ENCODE data around the gene PKNOX1.
"Not testable (repeated sequence)": the region's sequence is repeated elsewhere in the genome, so short reads cannot be mapped to it uniquely, and the experiment has no call there.

Gene PKNOX1

DNA sequence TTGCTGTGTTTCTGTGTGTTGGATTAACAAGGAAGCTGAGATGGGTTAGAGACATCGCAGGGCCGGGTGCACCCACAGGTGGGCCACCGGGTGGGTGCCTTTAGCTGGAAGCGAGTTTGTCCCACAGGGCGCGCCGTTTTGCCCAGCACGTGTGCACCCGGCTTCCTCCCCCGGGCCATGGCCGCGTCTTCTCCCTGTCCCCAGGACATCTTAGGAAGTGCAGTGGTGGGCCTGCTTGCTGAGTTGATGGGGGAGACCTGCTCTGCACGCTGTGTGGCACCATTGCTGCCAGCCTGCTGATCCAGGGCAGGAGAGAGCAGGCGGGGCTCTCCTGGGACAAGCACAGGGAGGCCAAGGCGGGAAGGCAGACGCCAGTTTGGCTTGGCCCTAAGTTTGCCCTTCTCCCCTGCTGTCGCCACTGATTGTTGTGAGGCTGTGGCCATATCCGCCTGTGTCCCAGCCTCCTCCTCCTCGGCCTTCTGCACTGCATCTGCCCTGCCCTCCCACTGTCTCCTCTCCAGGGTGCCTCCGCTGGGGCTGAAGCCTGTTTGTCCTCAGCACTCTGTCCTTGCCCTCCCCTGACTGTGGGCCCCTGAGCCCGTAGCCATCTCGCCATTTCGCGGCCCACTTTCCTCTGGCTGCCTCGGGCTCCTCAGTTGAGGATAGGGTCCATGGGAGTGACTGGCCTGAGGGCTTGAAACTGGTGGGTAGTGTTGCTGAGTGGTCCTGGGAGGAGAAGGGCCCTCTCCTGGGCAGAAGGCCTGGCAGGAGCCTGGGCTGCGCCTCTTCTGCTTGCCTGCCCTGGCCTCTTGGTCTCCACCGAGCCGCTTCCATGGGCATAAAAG is 47.6 kb downstream of the PKNOX1 start:
- DNase-seq = no peak

DNA sequence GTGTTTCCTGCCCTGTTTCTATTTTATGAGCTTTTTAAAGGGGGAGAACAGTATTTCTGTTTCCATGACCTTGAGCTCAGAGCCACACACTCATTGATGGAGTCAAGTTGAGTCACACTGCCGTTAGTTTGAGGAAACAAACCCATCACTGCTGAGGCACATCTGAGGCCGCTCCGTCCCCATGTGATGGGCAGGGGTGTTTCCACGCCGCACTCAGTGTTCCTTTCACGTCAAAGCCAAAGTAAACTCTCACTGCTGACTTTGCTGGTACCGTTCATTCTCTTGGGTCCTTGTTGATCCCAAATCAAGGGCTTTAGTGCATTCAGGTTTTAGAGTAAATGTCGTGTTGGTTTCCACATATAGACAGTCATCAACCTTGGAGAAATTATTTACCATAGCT is 48.8 kb downstream of the PKNOX1 start:
- DNase-seq = no peak

DNA sequence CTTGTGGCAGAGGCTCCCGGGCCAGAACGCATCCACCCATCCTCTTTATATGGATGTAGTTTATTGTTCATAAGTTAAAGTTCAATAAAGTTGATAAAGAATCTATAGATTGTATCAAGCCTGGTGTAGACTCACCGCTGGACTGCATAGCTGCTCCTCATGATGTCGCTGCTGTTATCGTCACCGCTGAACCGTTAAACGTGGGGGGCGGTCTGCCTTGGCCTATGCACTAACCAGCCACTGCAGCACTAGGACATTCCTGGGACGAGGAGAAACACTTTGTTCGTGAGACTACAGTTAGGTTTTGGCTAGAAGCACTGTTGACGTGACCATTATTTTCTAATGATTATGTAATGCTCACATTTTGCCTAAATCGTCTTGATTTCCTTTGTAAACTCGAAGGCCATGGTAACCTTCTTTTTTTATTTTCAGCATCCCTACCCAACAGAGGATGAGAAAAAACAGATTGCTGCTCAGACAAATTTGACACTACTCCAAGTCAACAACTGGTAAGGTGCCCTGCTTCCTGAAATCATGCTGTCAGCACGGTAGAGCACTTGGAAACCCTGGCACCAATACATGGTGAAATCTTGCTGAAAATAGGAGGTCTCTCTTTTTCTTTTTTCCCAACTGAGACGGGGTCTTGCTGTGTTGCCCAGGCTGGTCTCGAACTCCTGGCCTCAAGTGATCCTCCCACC is 50.2 kb downstream of the PKNOX1 start:
- DNase-seq = no peak

DNA sequence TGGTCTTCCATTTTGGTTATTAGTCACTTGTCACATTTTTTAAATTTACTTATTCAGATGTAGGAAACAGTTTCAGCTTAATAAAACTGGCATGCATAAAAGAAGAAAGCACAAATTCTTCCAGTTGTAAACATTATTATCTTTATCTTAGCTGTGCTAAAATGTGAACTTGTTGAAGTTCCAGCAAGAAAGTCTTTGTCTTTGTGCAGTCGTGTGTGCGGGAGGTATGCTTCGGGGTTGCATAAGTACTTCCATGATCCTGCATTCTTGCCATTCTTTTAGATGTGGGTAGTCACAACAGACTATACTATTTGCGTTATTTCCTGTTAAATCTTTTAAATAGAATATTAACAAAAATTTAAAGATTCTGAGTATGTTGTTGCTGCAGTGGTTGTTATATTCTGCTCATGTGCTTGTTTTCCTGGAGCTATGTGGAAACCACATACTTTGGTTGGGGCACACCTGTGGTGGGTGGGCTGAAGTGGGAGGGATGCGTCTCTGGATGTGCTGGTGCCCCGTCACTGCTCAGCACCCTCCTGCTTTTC is 51.3 kb downstream of the PKNOX1 start:
- DNase-seq = no peak

DNA sequence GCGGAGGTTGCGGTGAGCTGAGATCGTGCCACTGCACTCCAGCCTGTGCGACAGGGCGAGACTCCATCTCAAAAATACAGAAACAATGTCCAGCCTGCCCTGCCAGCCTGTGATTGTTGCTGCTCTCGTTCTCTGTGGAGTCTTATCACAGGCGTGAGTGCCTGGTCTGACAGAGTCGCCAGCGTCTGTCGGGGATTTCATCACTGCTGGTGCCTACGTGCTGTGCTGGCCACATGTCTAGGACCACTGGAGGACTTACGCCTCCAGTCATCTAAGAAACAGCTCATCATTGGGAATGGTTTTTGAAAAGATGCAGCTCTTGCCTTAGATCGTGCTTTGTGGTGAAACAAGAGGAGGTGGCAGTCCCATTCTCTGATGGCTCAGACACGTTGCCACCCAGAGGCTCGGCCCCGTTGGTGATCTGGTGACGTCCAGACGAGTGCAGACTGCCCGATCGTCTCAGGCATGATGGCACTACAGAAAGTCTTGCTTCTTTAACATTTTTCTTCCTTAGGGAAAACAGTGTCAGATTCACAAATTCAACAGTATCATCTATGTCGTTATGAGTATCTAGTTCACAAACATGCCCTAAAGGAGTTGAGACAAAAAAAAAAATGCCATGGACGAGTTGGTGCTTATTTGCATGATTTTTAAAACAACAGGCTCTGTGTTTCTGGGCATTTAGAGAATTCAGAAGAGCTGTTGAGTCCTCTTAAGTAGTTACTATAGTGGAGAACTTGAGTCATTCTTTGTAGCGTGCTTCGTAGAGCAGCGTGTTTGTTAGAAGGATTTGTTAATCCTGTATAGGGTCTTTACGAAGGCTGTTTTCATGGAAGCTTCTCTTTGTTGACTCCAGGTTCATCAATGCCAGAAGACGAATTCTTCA is 53.7 kb downstream of the PKNOX1 start:
- no peak for DNase-seq

DNA sequence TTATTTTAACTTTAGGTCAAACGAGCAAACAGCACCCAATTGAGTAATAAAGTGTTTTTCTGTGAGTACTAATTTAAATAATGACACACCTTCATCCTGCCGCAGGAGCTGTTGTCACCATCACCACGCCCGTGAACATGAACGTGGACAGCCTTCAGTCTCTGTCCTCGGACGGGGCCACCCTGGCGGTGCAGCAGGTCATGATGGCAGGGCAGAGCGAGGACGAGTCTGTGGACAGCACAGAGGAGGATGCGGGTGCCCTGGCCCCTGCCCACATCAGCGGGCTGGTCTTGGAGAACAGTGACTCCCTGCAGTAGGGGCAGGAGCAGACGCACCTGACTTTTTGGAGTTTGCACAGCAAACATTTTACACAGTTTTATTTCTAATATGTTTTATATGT is 55.4 kb downstream of the PKNOX1 start:
- no peak for DNase-seq

DNA sequence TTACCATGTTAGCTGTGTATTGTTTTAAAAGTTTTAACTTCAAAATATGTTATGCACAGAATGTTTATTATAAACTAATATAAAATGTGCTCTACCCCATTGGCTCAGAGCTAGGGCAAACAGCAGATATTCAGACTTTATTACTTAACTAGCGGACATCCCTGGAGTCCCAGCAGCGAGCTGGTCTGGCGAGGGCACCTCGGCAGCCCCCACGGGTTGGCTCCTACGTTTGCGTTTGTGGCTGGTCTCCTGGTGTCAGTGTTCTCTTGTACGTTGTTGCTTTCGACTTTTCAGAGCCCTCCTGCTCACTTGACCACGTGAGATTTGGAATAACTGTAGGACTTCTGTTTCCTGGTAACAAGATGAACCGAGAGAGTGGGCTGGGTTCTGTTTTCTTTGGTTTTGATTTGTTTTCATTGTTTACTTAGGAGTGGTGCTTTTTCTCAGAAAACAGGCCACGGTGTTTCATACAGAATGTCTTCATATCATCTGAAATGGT is 56.8 kb downstream of the PKNOX1 start:
- no peak for DNase-seq

DNA sequence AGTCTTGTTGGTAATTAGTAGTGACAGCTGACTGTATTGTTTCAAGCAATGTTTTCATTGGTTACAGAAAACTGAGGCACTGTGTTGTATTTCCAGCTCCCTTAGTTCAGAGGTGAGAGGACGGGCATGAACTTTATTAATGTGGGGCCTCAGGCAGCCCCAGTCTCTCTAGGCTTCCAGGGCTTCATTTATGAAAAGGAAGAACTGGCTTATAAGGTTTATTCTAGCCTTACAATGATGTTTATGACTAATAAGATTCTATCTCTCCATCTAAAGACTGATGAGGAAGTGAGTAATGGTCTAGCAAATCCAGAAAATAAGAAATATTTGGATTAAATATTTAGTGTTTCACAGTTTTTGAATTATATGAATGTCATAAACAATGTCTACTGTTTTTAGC is 59.7 kb downstream of the PKNOX1 start:
- DNase-seq = no peak

DNA sequence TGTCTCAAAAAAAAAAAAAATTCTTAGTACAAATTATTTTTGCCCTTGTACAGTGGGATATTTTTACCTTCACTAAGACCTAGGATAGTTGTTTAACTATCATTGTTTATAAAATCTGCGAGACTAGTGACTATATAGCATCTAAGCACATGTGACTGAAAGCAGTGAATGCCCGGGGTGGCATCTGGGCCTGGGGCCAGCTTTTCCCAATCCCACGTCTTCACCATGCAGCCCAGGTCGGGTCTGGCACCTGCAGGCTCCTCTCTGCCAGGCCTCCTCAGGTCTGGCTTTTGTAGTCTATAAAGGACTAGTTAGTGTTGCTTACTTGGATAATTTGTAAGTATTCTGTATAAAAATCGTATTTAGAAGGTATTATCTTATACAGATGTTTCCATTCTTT is 60.5 kb downstream of the PKNOX1 start:
- DNase-seq = no peak

DNA sequence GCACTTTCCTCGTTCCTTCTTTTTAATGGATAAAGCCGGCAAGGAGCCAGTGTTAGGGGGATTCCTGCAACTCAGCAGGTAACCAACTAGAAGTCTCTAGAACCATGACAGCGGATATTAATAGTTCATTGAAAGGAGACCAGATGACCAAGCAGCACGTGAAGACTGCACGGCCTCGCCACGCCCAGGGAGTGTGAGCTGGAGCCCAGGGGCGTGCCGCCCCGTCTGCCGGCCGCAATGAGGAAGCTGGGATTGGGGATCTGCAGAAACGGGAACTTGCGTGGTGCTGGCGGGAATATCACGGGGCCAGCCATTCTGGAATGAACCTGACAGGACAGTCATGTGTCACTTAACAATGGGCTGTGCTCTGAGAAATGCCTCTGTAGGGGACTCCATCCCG is 62.5 kb downstream of the PKNOX1 start:
- DNase-seq = not testable (repeated sequence)

DNA sequence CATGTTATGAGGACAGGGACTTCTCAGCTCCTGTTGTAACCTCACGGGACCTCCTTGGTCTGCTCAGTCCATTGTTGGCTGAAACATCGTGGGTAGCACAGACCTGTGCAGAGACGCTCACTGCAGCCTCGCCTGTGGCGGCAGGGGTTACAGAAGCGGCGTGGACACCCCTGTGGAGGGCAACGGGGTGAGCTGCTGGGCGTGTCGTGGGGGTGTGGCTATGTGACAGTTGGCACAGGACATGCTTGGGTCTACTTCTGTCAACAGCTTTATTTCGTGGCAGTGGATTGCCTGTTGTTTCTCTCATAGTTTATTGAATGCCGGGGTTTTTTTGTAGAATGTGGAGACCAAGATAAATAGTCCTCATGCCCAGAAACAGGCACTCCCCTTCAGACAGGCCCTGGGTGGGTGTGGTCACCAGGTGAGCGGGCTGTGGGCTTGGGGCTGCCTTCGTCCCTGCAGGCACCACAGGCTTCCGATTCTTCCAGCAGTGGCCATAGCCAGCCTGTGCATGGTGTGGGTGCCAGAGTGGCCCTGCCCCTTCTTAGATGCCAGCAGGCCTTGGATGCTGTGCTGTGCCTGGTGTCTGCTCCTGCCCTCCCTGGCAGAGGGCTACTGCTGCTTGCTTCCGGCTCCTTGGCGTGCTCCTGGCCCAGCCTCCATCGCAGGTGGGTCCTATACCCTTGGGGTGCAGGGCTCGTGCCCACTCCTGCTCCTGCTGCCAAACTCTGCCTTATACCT is 63.7 kb downstream of the PKNOX1 start:
- not testable (repeated sequence) for DNase-seq

DNA sequence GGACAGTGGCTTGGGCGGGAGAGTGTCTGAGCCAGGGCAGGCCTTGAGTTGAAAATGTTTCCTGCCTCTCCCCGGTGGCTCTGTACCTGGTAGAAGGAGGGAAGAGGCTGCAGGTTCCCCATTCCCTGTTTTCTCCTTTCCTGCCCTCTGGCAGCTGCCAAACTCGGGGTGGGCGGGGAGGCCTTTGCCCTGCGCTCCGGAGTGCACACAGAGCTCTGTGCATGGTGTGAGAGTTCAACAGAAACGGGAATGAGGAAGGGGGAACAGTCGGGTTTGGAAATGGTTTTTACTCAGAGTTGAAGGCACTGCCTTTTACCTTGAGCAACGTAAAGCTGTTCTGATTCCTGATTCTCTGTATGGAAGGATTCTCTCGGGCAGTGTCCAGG is 64.3 kb downstream of the PKNOX1 start:
- not testable (repeated sequence) for DNase-seq

DNA sequence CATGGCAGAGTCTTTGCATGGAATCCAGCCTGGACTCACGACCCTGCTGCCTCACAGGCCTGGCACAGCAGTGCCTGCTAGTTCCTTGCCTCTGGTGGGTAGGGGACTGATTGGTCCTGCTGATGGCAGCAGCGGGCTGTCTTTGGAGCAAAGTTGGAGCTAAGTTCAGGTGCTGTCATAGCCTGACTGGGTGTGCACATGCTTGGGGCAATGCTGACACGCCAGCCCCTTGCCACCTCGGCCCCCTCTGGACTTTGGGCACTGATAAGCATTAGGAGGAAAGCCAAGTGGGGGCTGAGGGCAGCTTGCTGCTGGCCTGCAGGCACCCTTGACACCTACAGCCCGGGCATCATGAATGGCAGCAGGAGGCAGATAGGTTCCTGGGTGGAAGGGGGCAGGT is 67.8 kb downstream of the PKNOX1 start:
- not testable (repeated sequence) for DNase-seq

DNA sequence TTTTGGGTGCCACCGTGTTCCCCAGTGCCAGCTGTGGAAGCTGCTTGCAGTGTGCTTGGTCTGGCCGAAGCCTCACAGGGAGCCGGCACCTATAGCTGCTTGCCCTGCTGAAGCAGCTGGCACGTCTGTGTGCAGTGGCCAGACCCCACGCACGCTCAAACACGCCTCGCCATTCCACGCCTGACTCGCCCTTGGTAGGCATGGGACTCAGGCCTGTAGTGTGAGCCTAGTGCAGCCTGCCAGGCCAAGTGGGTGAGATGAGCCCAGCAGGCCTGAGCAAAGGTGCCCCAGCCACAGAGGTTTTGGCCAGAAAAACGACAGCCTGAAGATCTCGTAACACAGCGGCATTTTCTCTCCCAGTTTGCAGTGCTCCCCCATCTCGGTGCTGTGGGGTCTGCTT is 68.9 kb downstream of the PKNOX1 start:
- DNase-seq = not testable (repeated sequence)

DNA sequence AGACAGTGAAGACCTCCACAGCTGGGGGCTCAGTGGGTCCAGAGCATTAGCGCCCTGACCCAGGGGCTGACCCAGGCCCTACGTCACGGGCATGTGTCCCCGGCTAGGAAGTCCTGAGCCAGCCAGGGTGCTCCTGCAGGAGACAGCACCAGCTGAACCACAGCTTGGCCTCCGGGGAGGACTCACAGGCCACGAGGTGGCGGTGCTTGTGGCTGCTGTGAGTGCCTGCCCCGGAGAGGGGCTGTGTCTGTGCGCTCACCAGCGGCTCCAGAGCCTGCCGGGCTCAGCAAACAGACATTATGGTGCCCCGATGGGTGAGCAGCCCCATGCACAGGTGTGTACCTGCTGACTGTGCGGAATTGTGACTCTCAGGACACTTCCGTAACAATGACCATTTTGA is 70.2 kb downstream of the PKNOX1 start:
- not testable (repeated sequence) for DNase-seq

DNA sequence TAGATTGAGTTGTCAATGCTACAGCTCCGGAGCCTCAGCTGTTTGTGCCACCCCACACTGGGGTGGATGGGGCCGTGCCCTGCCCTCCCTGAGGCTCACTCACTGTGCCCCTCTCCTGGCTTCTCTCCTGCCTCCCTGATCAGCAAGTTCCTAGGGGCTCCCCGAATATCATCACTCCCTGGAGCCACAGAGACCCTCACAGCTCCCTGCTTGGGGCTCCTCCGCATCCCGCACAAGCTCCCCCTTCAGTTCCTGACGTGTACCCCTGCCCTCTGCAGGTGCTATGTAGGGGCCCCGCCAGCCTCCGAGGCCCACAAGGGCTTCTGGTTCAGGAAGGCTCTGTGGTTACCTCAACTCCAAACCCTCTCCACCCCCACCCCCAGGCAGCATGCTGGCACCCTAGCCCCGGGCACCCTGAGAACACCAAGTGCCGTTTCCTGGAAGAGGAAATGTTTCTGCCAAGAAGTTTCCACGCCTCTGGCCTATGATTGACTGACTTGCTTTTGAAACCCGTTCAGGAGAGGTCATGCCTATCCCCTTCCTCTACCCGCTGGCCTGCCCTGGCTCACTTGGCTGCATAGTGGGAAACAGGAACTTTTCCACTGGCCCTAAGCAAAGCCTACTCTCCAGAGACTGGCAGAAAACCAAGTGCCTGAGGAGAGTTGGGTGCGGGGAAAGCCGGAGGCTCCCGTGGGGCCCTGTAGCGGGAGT is 71.0 kb downstream of the PKNOX1 start:
- DNase-seq = not testable (repeated sequence)

DNA sequence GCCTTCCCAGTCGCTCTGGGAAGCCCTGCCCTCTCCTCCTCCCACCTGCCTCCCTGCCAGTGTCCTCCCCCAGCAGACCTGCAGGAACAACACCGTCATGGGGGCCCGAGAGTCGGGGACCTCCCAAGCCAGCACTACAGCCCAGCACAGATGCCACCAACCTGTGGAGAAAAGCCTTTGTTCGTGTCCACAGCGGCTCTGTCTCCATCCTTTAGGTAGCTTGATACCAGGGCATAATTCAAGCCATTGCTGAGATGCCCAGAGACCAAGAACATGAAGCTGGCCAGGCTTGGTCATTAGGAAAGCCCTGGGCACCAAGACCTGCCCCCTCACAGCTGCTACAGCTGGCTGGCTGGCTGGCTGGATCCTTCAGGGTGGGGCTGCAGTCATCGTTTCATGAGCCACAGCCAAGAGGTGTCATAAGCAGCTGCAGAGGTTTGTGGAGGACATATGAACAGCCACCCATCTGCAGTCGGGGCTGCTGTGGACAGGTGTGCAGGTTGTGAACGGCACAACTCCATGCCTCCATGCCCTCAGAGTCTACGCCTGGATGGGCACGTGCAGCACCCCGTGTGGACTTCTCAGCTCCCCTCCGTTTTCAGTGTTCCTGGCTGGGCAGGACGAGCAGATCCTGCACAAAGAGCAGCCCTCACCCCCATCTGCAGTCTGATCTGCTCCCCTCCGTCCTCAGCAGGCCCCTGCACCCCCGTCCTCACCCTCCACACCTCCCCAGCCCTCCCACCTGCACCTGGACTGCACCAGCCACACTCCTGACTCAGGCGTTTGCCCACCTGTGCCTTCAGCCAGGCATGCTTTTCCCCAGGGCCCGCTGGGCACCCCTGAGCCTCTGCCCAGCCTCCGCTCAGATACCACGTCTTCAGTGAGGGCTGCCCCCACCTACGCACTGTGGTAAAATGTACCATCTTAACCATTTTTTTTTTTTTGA is 71.8 kb downstream of the PKNOX1 start:
- not testable (repeated sequence) for DNase-seq

DNA sequence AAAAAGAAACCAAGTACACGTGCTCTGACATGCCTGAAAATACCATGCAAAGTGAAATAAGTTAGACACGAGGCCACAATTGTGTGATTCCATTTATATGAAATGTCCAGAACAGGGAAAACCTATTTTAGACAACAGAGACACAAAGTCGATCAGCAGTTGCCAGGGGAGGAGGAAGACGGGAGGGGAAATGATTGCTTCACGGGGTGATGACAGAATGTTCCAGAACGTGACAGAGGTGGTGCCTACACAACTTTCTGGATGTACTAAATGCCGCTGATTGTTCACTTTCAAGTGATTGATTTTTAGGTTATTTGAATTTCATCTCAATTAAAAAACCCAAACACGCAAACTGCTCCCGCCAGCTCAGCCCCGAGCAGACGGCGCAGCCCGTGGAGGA is 78.8 kb downstream of the PKNOX1 start:
- DNase-seq = not testable (repeated sequence)

DNA sequence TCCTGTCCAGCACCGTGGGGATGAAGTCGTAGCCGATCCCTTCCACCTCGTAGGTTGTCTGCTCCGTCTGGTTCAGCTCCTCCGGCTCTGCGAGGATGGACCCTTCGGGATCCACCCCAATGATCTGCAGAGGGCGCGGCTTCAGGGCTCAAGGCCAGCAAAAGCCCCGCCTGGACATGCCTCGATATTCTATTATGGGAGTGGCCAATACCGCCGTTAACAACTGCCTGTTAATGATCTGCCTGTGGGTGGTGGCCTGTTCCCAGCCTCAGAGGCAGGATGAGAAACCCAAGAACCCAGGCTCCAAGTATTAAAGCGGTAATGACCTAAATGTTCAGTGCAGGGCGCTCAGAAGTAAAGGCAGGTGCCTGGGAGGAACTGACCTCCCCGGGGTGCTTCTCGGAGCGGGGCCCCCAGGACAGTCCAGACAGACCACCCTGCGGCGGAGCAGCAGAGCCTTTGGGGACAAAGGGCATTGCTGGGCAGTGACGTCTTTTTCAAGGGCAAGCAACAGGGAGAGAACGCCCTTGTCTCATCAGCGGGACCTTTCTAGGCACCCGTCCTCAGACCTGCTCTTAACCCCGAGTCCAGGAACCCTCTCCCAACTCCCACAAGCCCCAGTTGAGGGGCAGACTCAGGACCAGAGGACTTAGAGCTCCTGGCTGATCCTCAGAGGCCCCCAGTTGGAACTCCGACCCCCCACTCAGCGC is 88.7 kb downstream of the PKNOX1 start:
- not testable (repeated sequence) for DNase-seq

All from SHP77 treated with DMSO at 0.1 percent for 48 hours (cell line).